GM18508 (cell line): ENCODE data around the gene TMEM130.

ENCODE experiments used
- ATAC-seq: cut with Tn5 transposase; IDR thresholded peaks from one replicate; pipeline ENCODE4 v1.9.1; 2021; ENCODE audit warnings: moderate number of reproducible peaks; ENCODE audit not compliant: insufficient read depth, unreplicated experiment

Gene TMEM130

GRCh38 chr7:98869597-98870120 is at the start of gene TMEM130:
TSS of gene TMEM130 (minus strand) at chr7:98870014. CDS start at chr7:98869861, 153 bp downstream.
- ATAC-seq: no peak

DNA sequence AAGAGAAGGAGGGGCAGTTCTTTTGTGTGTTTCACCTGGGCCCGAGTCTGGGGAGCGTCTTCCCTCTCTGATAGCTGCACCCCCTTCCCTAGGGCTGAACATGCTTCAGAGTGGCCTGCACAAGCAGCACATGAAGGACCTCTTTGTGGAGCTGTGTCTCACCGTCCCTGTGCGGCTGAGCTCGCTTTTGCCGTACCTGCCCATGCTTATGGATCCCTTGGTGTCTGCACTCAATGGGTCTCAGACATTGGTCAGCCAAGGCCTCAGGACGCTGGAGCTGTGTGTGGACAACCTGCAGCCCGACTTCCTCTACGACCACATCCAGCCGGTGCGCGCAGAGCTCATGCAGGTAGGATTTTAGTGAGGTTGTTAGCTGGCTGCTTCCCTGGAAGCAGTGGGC is 47.5 kb upstream of the TMEM130 start:
- no peak for ATAC-seq

- ATAC-seq: no peak
These were observed 43.8 kb upstream of the TMEM130 start for GRCh38 chr7:98913612-98914011.

GRCh38 chr7:98913026-98913425 is 43.2 kb upstream of the TMEM130 start:
- ATAC-seq: no peak

GRCh38 chr7:98911916-98912315 is 42.1 kb upstream of the TMEM130 start:
- ATAC-seq: no peak

GRCh38 chr7:98910427-98910826 is 40.6 kb upstream of the TMEM130 start:
- ATAC-seq: no peak

GRCh38 chr7:98909487-98909886 is 39.7 kb upstream of the TMEM130 start:
- no peak for ATAC-seq

DNA sequence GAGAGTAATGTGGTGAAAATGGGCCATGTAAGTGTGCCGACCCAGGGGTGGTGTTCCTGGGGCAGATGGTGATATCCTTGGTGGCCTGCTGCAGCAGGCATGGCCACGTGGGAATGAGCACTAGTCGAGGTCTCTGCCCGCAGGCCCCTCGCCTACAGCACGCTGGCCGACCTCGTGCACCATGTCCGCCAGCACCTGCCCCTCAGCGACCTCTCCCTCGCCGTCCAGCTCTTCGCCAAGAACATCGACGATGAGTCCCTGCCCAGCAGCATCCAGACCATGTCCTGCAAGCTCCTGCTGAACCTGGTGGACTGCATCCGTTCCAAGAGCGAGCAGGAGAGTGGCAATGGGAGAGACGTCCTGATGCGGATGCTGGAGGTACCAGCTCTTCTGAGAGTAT is 38.8 kb upstream of the TMEM130 start:
- no peak for ATAC-seq

GRCh38 chr7:98907570-98907969 is 37.8 kb upstream of the TMEM130 start:
- no peak for ATAC-seq

DNA sequence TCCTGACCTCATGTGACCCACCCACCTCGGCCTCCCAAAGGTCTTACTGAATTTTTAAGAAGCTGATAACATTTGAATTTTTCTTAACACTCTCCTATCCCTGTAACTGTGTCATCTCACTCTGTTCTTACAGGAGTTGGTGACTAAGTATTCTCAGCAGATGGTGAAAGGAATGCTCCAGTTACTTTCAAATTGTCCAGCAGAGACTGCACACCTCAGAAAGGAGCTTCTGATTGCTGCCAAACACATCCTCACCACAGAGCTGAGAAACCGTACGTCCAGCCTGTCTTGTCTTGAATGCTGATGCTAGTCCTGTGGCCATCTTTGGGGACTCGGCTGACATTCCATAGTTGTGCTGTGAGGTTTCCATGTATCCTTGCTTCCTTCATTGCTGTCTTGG is 33.4 kb upstream of the TMEM130 start:
- no peak for ATAC-seq

DNA sequence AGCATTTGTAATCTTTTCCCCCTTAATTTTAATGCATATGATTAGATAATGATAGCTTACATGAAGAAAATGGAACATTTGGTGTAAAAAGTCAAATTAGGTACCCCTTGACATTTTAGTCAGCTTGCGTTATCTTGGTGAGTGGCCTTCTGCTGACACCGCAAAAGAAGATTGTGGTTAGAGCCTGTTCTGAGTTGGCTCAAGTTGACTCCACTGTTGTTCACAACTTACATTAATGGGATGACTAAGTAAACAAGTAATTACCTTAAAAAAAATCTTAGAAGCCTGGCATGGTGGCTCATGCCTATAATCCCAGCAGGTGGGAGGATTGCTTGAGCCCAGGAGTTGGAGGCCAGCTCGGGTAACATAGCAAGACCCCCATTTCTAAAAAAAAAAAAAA is 32.7 kb upstream of the TMEM130 start:
- ATAC-seq: no peak

DNA sequence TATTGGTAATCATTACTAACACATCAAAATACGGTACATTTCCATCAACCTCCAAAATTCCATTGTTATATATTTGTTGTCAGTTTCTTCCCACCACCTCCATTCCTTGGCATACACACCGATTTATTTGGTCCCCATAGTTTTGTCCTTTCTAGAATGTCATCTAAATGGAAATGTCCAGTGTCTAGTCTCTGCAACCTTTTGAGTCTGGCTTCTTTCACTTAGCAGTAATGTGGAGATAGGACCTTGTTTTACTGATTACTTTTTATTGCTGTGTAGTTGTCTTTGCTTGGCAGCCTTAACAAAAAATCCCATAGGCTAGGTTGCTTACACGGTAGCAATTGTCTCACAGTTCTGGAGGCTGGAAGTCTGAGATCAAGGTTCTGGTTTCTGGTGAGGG is 31.0 kb upstream of the TMEM130 start:
- ATAC-seq: no peak

DNA sequence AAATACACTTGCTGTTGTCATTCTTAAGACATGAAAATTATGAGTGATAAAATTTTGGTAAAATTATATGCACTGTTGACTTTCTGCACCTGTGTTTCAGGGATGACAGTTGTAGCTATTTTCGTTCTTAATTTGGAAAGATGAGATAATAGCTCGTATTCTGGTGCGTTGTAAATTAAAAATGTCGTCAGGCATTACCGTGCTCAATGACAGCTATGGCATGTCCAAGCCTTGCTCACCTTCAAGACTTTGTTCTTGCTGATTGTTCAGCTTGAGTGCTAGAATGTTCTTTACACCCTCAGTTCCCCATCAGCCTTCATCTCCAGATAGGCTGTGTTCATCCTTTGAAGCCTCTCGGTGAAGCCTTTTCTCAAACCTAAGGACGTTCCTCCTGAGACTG is 30.0 kb upstream of the TMEM130 start:
- ATAC-seq: no peak

DNA sequence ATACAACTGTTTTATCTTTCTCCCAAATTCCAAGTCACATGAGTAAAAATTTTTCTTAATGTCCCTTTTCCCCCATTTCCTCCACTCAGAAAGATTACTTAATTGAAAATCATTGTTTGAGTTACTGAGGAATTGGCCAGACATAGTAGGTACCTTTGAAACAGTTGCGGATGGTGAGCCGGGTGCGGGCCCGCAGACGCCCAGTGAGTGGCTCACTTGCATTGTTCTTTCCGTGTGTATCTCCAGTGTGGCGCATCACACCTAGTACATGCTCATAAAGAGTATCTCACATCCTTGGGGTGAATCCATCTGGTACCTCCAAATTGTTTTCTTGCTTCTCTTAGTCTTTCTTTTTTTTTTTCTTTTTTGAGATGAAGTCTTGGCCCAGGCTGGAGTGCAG is 22.8 kb upstream of the TMEM130 start:
- ATAC-seq: no peak

- ATAC-seq: no peak
These were observed 17.2 kb upstream of the TMEM130 start for GRCh38 chr7:98887038-98887437.

- no peak for ATAC-seq
These were observed 14.6 kb upstream of the TMEM130 start for GRCh38 chr7:98884416-98884815.

DNA sequence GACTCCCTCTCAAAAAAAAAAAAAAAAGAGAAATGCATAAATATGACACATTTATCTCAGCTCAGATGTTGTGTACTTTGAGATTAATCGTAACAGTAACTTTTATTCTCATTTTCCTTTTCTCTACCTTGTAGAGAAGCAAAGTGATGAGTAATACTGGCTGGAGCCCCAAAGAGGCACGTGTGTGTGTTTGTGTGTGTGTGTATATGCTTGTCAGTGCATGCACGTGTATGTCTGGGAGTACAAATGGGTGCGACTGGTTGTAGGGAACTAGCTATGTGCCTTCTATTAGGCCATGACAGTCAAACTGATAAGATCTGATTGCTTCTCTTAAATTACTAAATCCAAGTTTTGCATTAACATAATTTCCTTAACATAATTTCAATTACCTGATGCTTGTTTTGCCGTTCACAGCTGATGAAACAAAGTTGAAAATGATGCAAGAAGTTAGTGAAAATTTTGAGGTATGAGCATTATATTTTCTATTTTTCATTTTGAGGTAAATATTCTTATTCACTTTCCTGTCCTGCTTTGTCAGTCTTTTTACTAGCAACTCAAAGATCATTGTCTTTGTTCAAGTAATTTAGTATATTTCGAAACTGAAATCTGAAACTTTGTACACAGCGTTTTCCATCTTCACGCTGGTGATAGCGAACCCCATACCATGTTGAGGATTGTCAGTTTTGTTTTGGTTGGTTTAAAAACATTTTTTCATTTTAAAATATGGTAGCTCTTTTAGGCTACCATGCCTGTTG is 11.9 kb upstream of the TMEM130 start:
- ATAC-seq: no peak

GRCh38 chr7:98880485-98880884 is 10.7 kb upstream of the TMEM130 start:
- no peak for ATAC-seq

DNA sequence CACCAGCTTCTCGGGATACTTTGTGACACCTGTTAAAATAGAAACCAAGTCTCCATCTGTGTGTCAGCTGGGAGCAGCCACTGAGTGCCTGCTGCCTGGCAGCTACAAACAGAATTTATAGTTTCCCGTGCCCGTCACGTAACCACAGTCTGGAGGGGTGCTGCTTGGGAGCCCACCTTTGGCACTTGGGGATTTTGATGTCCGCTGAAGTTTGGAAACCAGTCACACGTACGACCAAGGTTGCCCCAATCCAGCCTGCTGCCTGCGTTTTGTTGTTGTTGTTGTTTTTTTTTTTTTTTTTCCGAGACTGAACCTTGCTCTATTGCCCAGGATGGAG is 10.1 kb upstream of the TMEM130 start:
- no peak for ATAC-seq

DNA sequence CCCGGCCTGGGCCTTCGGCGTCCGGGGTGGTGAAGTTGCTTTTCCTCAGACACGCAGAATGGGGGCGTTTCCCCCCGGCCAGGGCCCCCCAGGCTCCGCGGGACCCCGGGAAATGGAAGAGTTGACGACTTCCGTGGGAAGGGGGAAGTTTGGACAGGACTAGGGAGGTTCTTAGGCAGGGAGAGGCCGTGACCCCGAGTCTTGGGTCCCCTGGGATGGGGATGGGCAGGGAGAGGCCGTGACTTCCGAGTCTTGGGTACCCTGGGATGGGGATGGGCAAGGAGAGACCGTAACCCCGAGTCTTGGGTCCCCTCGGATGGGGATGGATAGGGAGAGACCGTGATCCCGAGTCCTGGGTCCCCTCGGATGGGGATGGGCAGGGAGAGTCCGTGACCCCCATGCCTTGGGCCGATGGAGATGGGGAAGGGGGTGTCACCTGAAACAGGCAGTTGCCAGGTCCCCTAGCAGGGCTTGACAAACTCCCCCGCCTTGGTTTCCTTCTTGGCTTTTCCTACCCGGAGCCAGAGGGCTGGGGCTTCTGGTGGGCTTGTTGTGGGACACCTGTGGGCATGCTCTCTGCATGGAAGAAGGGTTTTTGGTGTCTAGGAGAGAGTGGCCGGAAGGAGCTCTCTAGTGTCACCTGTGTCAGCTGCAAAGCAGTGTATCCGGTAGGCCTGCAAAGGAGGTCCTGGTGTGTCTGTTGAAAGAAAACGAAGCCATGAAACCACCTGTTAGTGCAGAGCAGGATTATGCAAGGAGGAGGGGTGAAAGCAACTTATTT is 9.6 kb upstream of the TMEM130 start:
- peak; percentile 92 for ATAC-seq

DNA sequence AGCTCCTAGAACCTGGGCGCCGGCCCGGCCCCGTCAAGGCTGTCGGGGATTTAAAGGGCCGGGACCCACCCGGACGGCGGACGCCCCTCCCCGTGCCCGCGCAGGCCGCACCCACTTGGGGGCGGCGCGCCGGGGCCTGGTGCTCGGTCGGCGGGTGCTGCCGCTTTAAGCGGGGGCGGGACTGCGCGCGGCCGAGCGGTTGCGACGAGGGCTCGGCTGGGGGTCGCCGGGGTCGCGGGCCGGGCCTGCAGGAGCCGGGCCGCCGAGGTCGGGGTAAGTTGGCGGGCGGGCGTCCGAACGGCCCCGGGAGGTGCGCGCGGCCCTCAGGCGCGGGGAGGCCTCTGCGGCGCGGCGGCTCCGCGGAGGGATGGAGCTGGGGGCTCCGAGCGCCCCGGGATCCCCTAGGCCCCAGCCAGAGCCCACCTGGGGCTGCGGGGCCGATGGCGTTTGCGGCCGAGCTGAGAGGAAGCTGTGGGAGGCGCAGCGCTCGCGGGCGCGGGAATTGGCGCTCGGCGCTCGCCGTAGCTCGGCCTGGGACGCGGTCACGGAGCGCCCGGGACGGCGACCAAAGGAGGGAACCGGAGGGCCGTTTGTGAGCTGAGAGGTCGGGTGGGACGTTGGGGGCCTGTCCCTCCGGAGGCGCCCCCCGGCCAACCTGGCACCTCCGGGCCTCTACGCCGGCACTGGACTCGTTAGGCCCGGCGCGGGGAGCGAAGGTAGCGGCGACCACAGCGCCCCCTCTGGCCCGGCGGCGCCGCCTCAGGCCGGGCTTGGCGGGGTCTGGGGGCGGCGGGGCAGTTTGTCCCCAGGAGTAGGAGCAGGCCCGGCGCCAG is 8.8 kb upstream of the TMEM130 start, which contains the start of gene TRRAP:
Gene TRRAP (plus strand): TSS at position 168 of the 833 bp plus-strand sequence. CDS start 2,619 bp downstream, outside the sequence.
- no peak for ATAC-seq
